Measurements from ENCODE around the gene TVP23B.
"Not testable (repeated sequence)": the region's sequence is repeated elsewhere in the genome, so short reads cannot be mapped to it uniquely, and the experiment has no call there.

Gene TVP23B

GRCh38 chr17:18780991-18781718 lies at the start of gene TVP23B:
Gene TVP23B, plus strand, starts transcription at chr17:18781183. Its CDS starts 111 bp downstream, at chr17:18781294.
- DNase-seq (ENCODE audit: low spot score) = peak; percentile 92

DNA sequence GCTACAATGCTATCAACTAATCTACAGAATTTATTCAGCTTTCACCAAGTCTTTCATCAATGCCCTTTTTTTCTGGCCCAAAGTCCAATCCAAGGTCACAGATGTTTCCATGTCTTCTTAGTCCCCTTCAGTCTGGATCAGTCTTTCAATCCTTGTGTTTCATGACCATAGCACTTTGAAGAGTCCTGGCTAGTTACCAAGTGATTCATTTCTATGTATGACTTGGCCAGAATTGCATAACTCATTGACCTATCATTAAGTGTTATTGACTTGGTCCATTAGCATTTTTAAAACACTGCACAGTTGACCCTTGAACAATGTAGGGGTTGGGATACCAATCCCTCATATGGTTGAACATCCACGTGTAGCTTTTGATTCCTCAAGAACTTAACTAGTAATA lies 48.5 kb upstream of the TVP23B start:
- not testable (repeated sequence) for DNase-seq (ENCODE audit: low spot score)

DNA sequence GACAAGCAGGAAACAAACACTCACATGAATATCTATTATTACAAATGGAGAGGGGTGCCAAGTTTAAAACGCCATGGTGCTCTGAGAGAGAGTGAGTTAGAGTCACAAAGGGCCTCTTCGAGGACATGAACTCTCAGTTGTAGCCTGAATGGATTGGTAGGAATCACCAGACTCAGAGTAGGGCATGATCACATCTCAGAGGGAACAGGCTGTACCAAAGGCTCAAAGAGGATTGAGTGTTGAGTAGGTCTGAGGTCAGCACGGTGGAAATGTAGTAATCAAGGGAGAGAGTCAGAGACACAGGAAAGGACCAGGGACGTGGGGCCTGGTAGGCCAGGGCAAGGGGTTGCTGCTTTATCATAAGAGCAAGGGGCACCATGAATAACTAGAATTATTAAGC lies 47.6 kb upstream of the TVP23B start:
- DNase-seq (ENCODE audit: low spot score) = not testable (repeated sequence)

DNA sequence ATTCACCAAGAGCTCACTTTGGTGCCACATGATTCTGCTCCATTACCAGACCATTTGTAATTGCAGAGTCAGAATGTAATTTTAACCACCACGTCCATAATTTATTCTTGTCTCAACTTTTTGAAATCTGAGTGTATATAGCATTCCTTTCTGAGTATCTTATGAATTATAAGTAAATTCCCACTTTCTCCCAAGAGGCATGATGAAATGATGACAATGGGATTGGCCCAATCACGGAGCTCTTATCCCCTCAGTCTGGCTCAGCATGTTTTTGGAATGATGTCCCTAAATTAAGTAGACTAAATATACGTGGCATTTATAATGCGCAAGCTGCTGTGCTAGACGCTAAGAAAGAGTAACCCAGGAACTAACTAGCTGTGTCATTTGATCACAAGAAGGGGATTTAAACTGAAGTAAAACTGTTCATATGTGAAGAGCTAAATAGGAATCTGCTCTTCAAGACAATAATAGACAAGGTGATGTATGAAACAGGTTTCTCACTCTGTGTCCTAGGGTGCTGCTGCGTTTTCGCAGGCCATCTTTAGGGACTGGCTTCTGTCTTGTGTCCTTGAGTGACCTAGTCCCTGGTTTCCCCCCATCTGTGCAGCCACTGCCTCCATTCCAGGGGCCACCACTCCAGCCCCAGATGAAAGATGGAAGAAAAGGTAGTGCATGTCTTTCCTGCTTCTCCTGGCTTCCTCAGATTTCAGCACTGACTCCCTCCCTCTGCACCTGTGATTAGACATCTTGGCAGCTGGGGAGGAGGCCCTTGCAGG lies 41.2 kb upstream of the TVP23B start:
- DNase-seq (ENCODE audit: low spot score) = not testable (repeated sequence)

- DNase-seq (ENCODE audit: low spot score) = not testable (repeated sequence)
These were observed 39.8 kb upstream of the TVP23B start for GRCh38 chr17:18741228-18741627.

DNA sequence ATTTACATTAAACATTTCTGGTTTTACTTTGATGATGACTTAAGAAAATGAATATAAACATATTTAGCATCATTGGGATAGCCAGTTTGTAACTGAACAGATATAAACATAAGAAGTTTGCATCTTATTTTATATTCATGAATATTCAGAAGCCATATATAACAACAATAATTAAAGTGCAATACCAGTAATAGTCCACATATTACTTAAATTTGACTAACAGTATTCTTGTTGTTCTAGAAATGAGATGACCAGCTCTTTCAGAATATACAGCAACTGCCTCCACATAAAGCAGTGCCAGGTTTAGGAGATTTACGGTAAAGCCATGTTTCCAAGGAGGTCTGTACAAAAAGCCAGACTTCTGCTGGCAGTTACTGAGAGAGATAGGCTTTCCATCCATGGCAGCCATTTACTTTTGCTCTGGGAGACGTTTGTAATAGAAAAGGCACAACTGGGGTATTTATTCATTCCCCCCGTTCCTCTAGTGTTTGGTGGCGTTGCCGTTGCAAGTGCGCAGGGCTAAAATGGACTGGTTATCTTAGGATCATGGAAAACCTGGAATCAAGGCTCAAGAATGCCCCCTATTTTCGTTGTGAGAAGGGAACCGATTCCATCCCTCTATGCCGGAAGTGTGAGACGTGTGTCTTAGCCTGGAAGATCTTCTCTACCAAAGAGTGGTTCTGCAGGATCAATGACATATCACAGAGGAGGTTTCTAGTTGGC lies 37.1 kb upstream of the TVP23B start, which contains the start of gene FBXW10:
Gene FBXW10, plus strand, starts transcription at position 356 of the 723 bp plus-strand sequence. Its CDS starts 191 bp downstream, at position 547.
- not testable (repeated sequence) for DNase-seq (ENCODE audit: low spot score)

GRCh38 chr17:18744726-18745125 lies 36.3 kb upstream of the TVP23B start:
- not testable (repeated sequence) for DNase-seq (ENCODE audit: low spot score)

DNA sequence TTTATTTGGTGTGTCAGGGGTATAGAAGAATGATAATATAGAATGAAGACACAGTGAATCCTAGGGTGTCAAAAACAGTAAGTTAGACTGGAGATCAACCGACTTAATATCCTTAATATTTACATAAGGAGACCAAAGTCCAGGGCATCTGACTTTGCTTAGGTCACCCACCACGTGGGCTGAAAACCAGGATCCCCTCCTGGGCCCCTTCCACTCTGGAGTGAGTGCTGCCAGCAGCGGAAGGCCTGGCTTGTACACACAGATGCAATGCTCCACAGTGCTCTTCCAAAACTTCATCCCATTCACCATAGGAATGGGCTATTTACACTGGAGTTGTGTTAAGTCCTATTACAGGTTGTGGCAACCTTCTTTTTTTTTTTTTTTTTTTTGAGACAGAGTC lies 34.4 kb upstream of the TVP23B start:
- DNase-seq (ENCODE audit: low spot score) = not testable (repeated sequence)

DNA sequence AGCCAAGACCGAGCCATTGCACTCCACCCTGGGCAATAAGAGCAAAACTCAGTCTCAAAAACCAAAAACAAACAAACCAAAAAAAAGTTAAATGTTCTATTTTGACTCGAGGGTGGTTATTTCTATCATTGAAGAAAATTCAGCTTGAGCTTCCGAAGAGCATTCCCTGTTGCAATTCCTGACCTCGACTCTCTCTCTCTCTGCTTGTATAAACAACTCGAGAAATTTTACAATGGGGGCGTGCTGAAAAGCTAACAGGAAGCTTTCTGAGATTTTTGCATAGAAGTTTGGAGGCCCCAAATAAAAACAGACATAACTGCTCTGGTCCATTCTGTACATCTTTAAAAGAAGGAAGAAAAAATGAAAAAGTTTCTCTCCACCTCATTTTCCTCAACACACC lies 33.5 kb upstream of the TVP23B start:
- not testable (repeated sequence) for DNase-seq (ENCODE audit: low spot score)

- DNase-seq (ENCODE audit: low spot score) = not testable (repeated sequence)
These were observed 30.7 kb upstream of the TVP23B start for GRCh38 chr17:18750242-18750641.

GRCh38 chr17:18753829-18754409 lies 27.1 kb upstream of the TVP23B start:
- not testable (repeated sequence) for DNase-seq (ENCODE audit: low spot score)

GRCh38 chr17:18755969-18756368 lies 25.0 kb upstream of the TVP23B start:
- DNase-seq (ENCODE audit: low spot score) = not testable (repeated sequence)

DNA sequence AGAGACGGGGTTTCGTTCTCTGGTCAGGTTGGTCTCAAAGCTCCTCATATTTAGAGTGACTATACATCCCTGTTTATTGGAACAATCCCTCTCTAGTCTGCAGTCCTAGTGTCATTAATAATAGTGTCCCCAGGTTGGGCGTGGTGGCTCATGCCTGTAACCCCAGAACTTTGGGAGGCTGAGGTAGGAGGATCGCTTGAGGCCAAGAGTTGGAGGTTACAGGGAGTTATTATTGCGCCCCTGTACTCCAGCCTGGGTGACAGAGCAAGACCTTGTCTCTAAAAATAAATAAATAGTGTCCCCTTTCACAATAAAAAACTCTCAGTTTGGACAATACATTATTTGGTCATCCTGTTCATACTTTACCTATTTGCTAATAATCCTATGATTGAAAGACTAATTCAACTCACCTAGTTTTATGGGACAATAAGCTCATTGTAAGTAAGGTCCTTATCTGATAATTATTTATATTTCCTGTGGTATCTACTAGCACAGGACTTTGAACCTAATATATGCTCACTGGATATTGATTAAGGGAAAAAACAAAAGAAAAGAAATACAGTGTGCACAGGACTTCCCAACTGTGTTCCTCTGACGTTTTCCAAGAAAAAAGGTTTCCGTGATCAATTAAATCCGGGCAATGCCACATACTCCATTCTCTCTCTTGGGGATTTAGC lies 23.5 kb upstream of the TVP23B start:
- DNase-seq (ENCODE audit: low spot score) = not testable (repeated sequence)

GRCh38 chr17:18758344-18758743 lies 22.6 kb upstream of the TVP23B start:
- not testable (repeated sequence) for DNase-seq (ENCODE audit: low spot score)

DNA sequence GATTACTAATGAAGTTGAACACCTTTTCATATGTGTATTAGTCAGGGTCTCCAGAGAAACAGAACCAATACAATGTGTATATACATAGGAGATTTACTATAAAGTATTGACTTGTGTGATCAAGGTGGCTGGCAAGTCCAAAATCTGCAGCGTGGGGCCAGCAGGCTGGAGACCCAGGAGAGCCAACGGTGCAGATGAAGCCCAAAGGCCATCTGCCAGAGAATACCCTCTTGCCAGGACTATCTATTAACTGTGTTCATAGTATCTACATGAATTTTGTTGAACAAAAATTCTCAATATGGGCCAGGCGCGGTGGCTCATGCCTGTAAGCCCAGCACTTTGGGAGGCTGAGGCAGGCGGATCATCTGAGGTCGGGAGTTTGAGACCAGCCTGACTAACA lies 20.8 kb upstream of the TVP23B start:
- DNase-seq (ENCODE audit: low spot score) = not testable (repeated sequence)

- DNase-seq (ENCODE audit: low spot score) = not testable (repeated sequence)
These were observed 10.4 kb upstream of the TVP23B start for GRCh38 chr17:18770572-18770971.

DNA sequence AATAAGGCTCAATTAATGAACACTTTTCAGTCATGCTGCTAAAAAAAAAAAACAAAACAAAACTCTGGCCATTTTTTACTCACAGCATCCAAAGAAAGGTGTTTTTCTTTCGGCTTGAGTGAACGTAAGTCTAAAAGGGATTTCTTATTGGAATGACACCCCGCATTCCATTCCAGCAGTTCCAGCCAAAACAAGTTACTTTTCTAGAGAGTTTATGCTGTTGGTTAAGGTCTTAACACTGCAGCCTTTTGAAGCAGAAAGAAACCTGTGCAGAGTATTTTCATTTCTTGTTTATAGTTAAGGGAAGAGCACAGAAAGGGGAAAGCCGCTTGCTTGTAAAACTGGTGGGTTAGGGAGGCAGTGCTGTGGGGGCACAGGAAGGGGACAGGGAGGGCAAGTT lies 9.9 kb upstream of the TVP23B start:
- not testable (repeated sequence) for DNase-seq (ENCODE audit: low spot score)

DNA sequence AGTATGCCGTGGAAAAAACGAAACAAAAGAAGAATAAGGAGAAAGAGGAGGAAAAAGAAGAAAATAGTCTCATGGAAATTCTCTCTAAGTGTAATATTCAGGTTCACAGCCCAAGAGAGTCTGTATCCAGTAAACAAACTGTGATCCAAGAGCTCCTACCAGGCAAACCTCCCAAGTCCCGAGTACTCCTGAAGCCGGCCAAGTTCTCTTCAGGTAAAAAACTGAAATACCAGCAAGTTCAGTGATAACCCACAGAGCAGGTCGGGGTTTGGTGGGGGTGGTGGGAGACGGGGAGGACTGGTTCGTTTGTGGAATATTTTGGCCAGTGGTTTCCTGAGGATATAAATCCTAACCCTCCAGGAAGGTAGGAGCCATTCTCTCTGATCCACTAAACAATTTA lies 8.5 kb upstream of the TVP23B start:
- no peak for DNase-seq (ENCODE audit: low spot score)

DNA sequence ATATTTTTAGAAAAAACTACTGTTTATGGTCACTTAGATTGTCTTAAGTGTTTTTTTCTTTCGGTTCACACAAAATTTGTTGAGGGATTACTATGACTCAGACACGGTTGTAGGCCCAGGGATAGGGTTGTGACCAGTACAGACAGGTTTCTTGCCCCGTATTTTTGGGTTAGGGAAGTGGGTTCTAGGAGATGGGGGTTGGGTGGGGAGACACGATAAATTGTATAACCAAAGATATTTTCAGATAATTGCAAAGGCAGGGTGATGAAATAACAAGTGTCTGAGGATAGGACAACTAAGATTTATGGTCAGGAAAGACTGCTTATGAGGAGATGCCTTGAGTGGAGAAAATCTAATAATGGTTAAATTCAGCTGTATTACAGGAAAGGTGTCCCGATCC lies 822 bp downstream of the TVP23B start:
- DNase-seq (ENCODE audit: low spot score) = not testable (repeated sequence)

DNA sequence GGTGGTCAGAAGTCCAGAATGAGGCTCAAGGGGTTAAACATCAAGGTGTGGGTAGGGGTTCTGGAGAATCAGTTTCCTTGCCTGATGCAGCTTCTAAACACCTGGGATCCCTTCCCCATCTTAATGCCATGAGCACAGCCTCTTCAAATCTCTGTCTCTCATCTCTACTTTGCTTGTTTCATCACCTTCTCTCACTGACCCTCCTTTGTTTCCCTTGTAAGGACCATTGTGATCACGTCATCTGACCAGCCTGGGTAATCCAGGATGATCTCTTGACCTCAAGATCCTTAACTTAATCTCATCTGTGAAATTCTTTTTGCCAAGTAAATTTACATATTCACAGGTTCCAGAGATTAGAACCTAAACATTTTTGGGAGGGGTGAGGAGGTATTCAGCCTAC lies 5.0 kb downstream of the TVP23B start:
- not testable (repeated sequence) for DNase-seq (ENCODE audit: low spot score)

DNA sequence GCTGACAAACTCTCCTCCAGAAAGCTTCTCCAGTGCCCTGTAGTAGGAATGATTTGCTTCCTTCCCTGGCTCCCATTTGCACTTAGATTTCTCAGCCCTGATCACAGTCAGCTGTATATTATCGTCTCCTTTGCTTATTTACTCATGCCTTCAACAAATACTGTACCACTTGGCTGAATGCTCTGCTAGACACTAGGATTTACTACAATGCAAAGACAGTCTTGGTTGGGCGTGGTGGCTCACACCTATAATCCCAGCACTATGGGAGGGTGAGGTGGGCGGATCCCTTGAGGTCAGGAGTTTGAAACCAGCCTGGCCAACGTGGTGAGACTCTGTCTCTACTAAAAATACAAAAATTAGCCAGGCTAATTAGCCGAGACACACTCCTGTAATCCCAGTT lies 5.9 kb downstream of the TVP23B start:
- DNase-seq (ENCODE audit: low spot score) = not testable (repeated sequence)

All from hematopoietic multipotent progenitor cell treated with erythropoietin and hydrocortisone succinate and interleukin-3 and kit ligand, for 17 days (in vitro differentiated cells).